Measurements from ENCODE around the gene SUSD1. TPM values are rescaled to one million over a fixed set of nuclear protein-coding genes. Genes with fewer than 3 reads are reported as not detected.

SUSD1 gene
- total and polyA plus RNA-seq, 2 donors (not counting 3 experiments of a cell fraction or from before 2014, with no cell fraction given): 33.1 to 37.8 TPM

GRCh38 chr9:112212926-112213325 is 37.8 kb upstream of the SUSD1 start:
- ChIA-PET POLR2A (no interaction called here), CTCF (interaction anchor here (2.2 kb wide), 1 partner anchor 13 kb away, joined by 10 read pairs; no protein-coding TSS in a partner anchor)
- FAIRE-seq (no peak), DNase-seq (ENCODE audit: low read depth, low spot score) (no peak)
- H3K9me3 ChIP-seq (replicated peaks; ENCODE audit: control insufficient read depth, insufficient read depth, low read length): no peaks in the 10 kb centered on the region
- H3K27me3 ChIP-seq (ENCODE audit: control insufficient read depth in 2 of 2, insufficient read depth in 2 of 2, low read length in 2 of 2): no peaks in the 10 kb centered on the region
- no peaks in the 10 kb centered on the region for H3K9me1 ChIP-seq (replicated peaks; ENCODE audit: control insufficient read depth, extremely low read depth, insufficient read depth, low read length)
- H3K4me3 ChIP-seq (replicated peaks in 1 of 3; ENCODE audit: insufficient read depth in 1 of 3, low read depth in 1 of 3, low read length in 3 of 3): no peak overlapping the region
- TF ChIP-seq MAX (IDR thresholded peaks at IDR 0.05; ENCODE audit: insufficient read depth, insufficient read length) (no peak), FOS (IDR thresholded peaks at IDR 0.05; ENCODE audit: borderline replicate concordance, insufficient read depth, low read length) (no peak), EZH2 (IDR thresholded peaks at IDR 0.05; ENCODE audit: borderline replicate concordance, low read depth, low read length, severe bottlenecking) (no peak), CTCF (IDR thresholded peaks at IDR 0.05; ENCODE audit: extremely low read depth in 1 of 2, insufficient read depth in 1 of 2, low read depth in 1 of 2, low read length in 2 of 2) (no peak), JUN (IDR thresholded peaks at IDR 0.05; ENCODE audit: borderline replicate concordance, insufficient read depth, insufficient read length, low read depth) (no peak), POLR2AphosphoS5 (IDR thresholded peaks at IDR 0.05; ENCODE audit: insufficient read depth, low read depth, low read length) (no peak), GATA2 (IDR thresholded peaks at IDR 0.05; ENCODE audit: insufficient read depth, insufficient read length, low read depth, low read length) (no peak), POLR2A (IDR thresholded peaks at IDR 0.05; ENCODE audit: low read depth, low read length) (no peak), MYC (IDR thresholded peaks at IDR 0.05; ENCODE audit: low read depth, low read length) (no peak)
- no TSS peak for BruUV-seq (replicated peaks)
- dilution Hi-C loops (cut with MboI; ENCODE audit: extremely low pct_ligation_motif_present, low sequenced_read_pairs) (no loop called here), intact Hi-C loops (cut with micrococcal nuclease) (no loop called here)
- no peak overlapping the region for H3K4me2 ChIP-seq (ENCODE audit: insufficient read depth, low read length)
- H3K27ac ChIP-seq (ENCODE audit: insufficient read depth, low read depth, low read length): no peak overlapping the region
- no peaks in the 10 kb centered on the region for H4K20me1 ChIP-seq (replicated peaks; ENCODE audit: control insufficient read depth, extremely low read depth, insufficient read depth, low read length)
- H3K9ac ChIP-seq (replicated peaks; ENCODE audit: extremely low read depth, insufficient read depth, low read length): no peak overlapping the region
- peaks cover 0 to 2% of the 10 kb centered on the region in 2 experiments for H3K36me3 ChIP-seq (ENCODE audit: control insufficient read depth in 2 of 2, extremely low read depth in 1 of 2, insufficient read depth in 2 of 2, low read length in 2 of 2)
- no peaks in the 10 kb centered on the region for H3K4me1 ChIP-seq (ENCODE audit: control insufficient read depth, extremely low read depth, insufficient read depth, low read length)
- no peaks in the 10 kb centered on the region for H3K79me2 ChIP-seq (ENCODE audit: control insufficient read depth, insufficient read depth, low read length)
- H2AFZ ChIP-seq (ENCODE audit: low read depth, low read length): no peak overlapping the region

Data from endothelial cell of umbilical vein (primary cell).